Esophagus squamous epithelium (tissue), 5 donors: ENCODE results near the gene MSN. TPM values are rescaled to one million over a fixed set of nuclear protein-coding genes. Genes with fewer than 3 reads are reported as not detected.

Source experiments
- DNase-seq: peaks from one replicate; lab custom pipeline; 2025; lab: John Stamatoyannopoulos, UW
- H3K27ac ChIP-seq, 4 donors: fragments of 200-600 bp; sonication (generic); one replicate each; pipeline ENCODE4 v1.5.1; 2016 to 2019; ENCODE audit warnings: mild to moderate bottlenecking in 1 of 4
- H3K27me3 ChIP-seq, 4 donors: fragments of 200-600 bp; sonication (generic); 1 replicate in 3 of 4; 2 replicates in 1 of 4; pipeline versions ENCODE4 v1.5.1 to v1.6.0; 2017 to 2021; ENCODE audit warnings: antibody characterized with exemption in 1 of 4
- H3K36me3 ChIP-seq, 3 donors: fragments of 200-600 bp; sonication (generic); one replicate each; pipeline ENCODE4 v1.5.1; 2016 to 2019
- H3K4me1 ChIP-seq, 3 donors: fragments of 200-600 bp; sonication (generic); one replicate each; pipeline ENCODE4 v1.5.1; 2017 to 2019
- H3K4me3 ChIP-seq, 4 donors: fragments of 200-600 bp; sonication (generic); 1 replicate in 3 of 4; 2 replicates in 1 of 4; pipeline ENCODE4 v1.5.1; 2016 to 2019; ENCODE audit warnings: mild to moderate bottlenecking in 2 of 4, moderate library complexity in 1 of 4
- H3K9me3 ChIP-seq, 3 donors: fragments of 200-600 bp; sonication (generic); one replicate each; pipeline ENCODE4 v1.5.1; 2016 to 2019
- CTCF ChIP-seq, 6 experiments: fragments of 450-650 bp in 4 of 6; fragments of 200-600 bp in 2 of 6; sonication (generic) in 2 of 6; IDR thresholded peaks; one replicate each; pipeline ENCODE4 v1.5.1; 2016 to 2019; ENCODE audit warnings: antibody characterized with exemption in 6 of 6, mild to moderate bottlenecking in 4 of 6, moderate library complexity in 4 of 6
- POLR2A ChIP-seq, 4 donors: fragments of 450-650 bp; IDR thresholded peaks; one replicate each; pipeline ENCODE4 v1.6.1; 2017; ENCODE audit warnings: antibody characterized with exemption in 4 of 4, mild to moderate bottlenecking in 4 of 4, moderate library complexity in 3 of 4
- WGBS, 2 donors: methylation state at CpG; one replicate each; pipeline ENCODE4 v1.1.5; 2018; 5-methylcytosine and 5-hydroxymethylcytosine counted together
- intact Hi-C: fragments of 100-400 bp; cut with DNase I; formaldehyde crosslinking; loops from one replicate; pipeline ENCODE4 v1.15.0; 2022
- total RNA-seq, 4 donors: library from RNA; depleted of rRNA; stranded (reverse); fragments of >200 nt; gene quantifications; one replicate each; pipeline ENCODE4 v1.1.0, GENCODE V29; 2016
- donor health status: DM: yes; HTN: yes; CAD: no.

MSN gene
- total RNA-seq, 4 donors from 2014 or later: 62.4 to 158 (median 133) TPM

GRCh38 chrX:65720381-65720964 is 53.0 kb downstream of the MSN start:
- H3K27ac ChIP-seq: no peak overlapping the region
- no peaks in the 10 kb centered on the region for H3K36me3 ChIP-seq
- DNase-seq: no peak
- intact Hi-C loops: no loop called here
- TF ChIP-seq CTCF (IDR thresholded peaks at IDR 0.05) (no peak), POLR2A (IDR thresholded peaks at IDR 0.05) (no peak)
- WGBS, 2 donors: 57 to 80% methylated on average over 1 of the region's 2 CpGs
- peaks cover 0 to 6% (median 0%) of the 10 kb centered on the region in 3 donors for H3K9me3 ChIP-seq
- peaks cover 5 to 42% (median 10%) of the 10 kb centered on the region in 3 donors for H3K4me1 ChIP-seq
- no peak overlapping the region for H3K4me3 ChIP-seq
- no peaks in the 10 kb centered on the region for H3K27me3 ChIP-seq

- TF ChIP-seq POLR2A (IDR thresholded peaks at IDR 0.05): no peak
- TF ChIP-seq CTCF (IDR thresholded peaks at IDR 0.05): no peak
- no peaks in the 10 kb centered on the region for H3K27me3 ChIP-seq
- DNase-seq: no peak
- H3K4me1 ChIP-seq: peaks cover 5 to 42% (median 10%) of the 10 kb centered on the region in 3 donors
- WGBS, 2 donors: 41 to 48% methylated on average over 2 of the region's 2 CpGs
- intact Hi-C loops: no loop called here
- no peak overlapping the region for H3K4me3 ChIP-seq
- H3K27ac ChIP-seq: peak overlapping the region in 1 of 4 donors; percentile 25
- peaks cover 0 to 6% (median 0%) of the 10 kb centered on the region in 3 donors for H3K9me3 ChIP-seq
- peaks cover 0 to 10% (median 0%) of the 10 kb centered on the region in 3 donors for H3K36me3 ChIP-seq
Observed at GRCh38 chrX:65723706-65724105, 56.3 kb downstream of the MSN start.

- Histone ChIP-seq H3K36me3 (peaks cover 0 to 40% (median 4%) of the 10 kb centered on the region in 3 donors), H3K27ac (no peak overlapping the region), H3K9me3 (peaks cover 0 to 6% (median 0%) of the 10 kb centered on the region in 3 donors), H3K4me1 (peaks cover 0 to 20% (median 8%) of the 10 kb centered on the region in 3 donors), H3K4me3 (no peak overlapping the region), H3K27me3 (no peaks in the 10 kb centered on the region)
- TF ChIP-seq CTCF (IDR thresholded peaks at IDR 0.05): no peak
- TF ChIP-seq POLR2A (IDR thresholded peaks at IDR 0.05): no peak
- DNase-seq: no peak
- whole genome bisulfite sequencing, 2 donors: 40% methylated on average over 1 of the region's 1 CpG; no CpG with 5 or more reads in 1 of the 2 donors
- intact Hi-C loops: no loop called here
Observed at GRCh38 chrX:65726715-65727114, 59.3 kb downstream of the MSN start.

GRCh38 chrX:65731684-65732289 is 64.3 kb downstream of the MSN start:
- H3K27me3 ChIP-seq: no peaks in the 10 kb centered on the region
- H3K9me3 ChIP-seq: no peaks in the 10 kb centered on the region
- peaks cover 0 to 91% (median 12%) of the 10 kb centered on the region in 3 donors for H3K36me3 ChIP-seq
- DNase-seq: no peak
- TF ChIP-seq POLR2A (IDR thresholded peaks at IDR 0.05) (no peak), CTCF (IDR thresholded peaks at IDR 0.05) (no peak)
- 63 to 81% methylated on average over 1 of the region's 1 CpG for WGBS, 2 donors
- intact Hi-C loops: no loop called here
- no peak overlapping the region for H3K4me3 ChIP-seq
- H3K27ac ChIP-seq: no peak overlapping the region
- no peaks in the 10 kb centered on the region for H3K4me1 ChIP-seq

- TF ChIP-seq CTCF (IDR thresholded peaks at IDR 0.05) (no peak), POLR2A (IDR thresholded peaks at IDR 0.05) (no peak)
- H3K36me3 ChIP-seq: peaks cover 0 to 65% (median 30%) of the 10 kb centered on the region in 3 donors
Observed at GRCh38 chrX:65740909-65741308, 73.5 kb downstream of the MSN start.

More at GRCh38 chrX:65740909-65741308, 73.5 kb downstream of the MSN start:
- intact Hi-C loops: loop anchor here (10.0 kb wide), 1 partner anchor 244 kb away; no protein-coding TSS in a partner anchor
- no peak overlapping the region for H3K27ac ChIP-seq
- H3K4me3 ChIP-seq: no peak overlapping the region
- DNase-seq: no peak
- H3K9me3 ChIP-seq: no peaks in the 10 kb centered on the region
- H3K27me3 ChIP-seq: no peaks in the 10 kb centered on the region
- H3K4me1 ChIP-seq: peaks cover 0 to 10% (median 0%) of the 10 kb centered on the region in 3 donors
